Inferior parietal cortex (tissue), 1 donor: ENCODE data around the gene ADNP.

Experiments
- DNase-seq: peaks from one replicate; pipeline ENCODE4 v3.0.0-alpha.2; 2016; ENCODE audit errors: extremely low spot score

The ADNP gene

DNA sequence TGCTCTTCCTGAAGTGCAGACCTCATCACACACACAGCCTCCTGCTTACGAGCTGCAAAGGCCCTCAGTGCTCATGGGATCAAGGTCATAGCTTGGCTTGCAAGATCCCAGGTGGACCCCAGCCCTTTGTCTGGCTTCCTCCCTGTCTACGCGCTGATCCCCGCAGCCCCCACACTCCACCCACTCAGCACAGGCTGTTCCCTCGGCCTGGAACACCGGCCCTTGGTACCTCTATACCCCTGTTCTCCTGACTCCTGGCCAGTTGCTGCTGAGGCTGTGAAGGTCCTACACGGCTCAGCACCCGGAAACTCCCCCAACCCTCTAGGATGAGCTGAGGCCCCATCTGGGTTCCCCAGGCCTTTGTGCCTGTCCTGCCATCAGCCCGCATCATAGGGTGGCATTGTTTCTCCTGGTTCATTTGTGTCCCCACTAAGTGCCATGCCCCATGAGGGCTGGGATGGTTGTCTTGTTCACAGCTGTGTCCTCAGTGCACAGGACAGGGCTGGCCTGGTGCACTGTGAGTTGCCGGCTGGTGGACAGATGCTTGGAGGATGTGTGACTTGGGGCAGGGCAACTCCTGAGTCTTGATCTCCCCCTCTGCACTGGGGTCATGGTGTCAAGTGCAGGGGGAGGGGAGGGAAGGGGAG is 57.0 kb downstream of the ADNP start:
- no peak for DNase-seq

DNA sequence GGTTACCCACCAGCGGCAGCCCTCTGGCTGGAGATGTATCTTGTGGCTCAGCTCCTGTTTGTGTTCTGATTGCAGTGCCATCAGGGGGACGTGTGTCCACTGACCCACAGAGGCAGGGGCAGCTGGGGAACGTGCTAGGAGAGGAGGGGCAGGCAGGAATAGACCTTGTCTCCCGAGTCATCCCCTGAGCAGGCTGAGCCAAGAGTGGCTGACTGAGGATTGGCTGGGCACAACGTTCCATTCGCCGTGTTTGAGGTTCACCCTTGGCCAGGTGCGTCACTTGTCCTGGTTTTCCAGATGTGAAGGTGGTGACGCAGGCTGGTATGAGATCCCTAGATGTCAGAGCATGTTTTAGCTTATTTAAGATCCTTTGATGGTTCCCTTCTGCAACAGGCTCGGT is 57.7 kb downstream of the ADNP start:
- no peak for DNase-seq

DNA sequence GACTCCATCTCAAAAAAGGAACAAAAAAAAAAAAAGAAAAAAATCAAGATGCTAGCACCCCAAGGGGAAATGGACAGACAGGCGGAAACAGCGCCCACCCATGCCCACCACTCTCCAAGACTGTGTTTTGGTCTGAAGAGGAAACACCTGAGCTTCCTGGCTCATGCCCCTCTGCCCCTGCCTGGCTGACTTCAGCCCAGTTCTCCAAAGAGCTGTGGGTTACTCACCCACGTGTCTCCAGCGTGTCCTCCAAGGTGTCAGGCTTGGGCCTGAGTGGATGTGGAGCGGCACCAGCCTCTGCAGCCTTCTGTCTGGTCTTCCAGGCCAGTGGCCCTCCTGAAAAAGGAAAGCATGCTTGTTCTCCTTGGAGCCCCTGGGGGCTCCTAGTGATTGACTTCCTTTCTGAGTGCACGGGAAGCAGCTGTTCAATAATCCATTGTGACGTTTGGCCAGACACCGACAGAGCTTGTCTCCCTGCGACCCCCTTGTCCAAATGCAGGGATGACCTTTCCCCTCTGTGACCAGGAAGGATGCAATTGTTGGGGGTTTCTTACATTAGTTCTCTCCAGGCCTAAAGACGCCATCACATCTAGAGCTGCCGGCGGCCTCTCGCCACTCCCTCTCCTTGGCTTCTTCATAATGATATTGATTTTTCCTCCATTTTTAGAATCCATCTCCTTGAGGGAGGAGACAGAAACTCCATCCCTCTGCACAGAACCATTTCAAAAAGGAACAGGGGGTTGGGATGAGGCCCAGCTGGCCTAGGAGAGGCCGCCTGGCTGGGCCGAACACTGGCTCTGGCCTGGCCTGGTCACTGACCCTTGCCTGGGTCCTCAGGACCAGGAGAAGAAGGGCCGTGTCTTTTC is 58.4 kb downstream of the ADNP start:
- no peak for DNase-seq

DNA sequence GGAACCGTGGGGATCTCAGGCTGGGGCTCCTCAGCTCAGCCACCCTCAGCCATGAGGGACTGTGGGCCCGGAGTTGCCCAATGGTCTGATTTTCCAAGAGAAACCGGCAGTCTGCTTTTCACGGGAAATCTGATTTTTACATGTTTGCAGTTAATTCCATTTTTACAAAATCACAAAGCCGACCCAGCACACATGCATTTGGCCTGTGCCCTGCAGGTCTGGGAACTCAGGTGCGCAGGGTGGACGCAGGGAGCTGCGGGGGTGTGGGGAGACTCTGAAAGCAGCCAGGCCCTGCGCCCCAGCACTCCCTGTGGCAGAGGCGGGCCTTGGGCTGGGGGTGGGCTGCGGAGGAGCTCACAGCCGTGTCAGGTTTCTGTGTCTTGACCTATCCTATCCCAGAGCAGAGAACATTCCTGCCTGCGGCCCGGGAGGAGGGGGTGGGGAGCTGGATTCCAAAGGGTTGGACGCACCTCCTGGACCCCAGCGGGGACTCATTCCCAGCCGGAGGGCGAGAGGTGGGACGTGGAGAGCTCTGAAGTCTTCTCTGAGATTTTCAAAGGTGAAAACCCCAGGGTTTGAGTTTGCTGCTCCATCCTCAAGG is 60.6 kb downstream of the ADNP start:
- no peak for DNase-seq

DNA sequence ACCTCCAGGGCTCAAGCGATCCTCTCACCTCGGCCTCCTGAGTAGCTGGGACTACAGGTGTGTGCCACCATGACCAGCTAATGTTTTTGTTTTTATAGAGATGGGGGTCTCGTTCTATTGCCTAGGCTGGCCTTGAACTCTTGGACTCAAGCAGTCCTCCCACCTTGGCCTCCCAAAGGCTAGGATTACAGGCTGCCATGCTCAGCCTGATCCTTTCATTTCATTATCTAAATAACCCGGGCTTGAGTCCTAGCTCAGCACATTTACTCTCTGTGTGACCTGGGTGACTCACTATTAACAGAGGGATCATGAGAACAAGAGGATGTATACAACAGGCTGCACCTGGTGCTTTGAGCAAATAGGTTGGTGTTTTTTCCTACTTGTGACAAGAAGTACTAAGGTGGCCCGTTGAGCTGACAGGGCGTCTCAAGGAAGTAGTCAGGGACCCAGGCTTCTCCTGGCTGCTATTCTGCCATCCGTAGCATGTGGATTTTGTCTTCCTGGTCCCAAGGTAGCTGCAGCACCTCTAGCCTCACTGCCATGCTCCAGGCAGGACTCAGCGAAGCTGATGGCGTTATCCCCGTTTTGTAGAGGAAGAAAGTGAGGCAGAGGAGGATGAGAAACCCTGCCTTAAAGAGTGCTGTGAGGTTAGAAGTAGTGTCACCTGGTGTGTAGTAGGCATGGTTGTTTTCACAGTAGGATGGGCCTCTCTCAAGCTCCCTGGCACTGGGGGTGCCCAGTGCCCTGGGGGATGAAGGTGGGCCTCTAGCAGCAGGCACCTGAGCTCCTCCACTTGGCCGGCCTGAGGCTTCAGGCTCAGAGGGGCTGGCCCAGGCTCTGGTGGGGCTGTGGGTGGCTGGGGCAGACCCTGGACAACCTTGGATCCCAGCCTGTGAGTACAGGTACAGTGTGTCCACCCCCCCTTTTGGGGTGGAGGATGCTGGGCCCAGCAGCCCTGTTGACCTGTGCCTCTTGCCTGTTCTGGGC is 62.4 kb downstream of the ADNP start:
- DNase-seq = no peak

DNA sequence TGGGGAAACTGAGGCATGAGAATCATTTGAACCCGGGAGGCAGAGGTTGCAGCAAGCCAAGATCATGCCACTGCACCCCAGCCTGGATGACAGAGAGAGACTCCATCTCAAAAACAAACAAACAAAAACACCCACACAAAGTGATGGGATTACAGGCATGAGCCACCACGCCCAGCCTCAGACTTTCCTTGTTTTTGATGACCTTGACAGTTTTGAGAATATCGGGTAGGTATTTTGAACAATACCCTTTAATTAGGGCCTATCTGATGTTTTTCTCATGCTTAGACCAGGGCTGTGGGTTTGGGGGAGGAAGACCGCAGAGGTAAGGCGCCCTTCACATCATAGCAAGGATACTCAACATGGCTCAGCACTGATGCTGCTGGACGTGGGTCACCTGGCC is 63.4 kb downstream of the ADNP start:
- DNase-seq = no peak

DNA sequence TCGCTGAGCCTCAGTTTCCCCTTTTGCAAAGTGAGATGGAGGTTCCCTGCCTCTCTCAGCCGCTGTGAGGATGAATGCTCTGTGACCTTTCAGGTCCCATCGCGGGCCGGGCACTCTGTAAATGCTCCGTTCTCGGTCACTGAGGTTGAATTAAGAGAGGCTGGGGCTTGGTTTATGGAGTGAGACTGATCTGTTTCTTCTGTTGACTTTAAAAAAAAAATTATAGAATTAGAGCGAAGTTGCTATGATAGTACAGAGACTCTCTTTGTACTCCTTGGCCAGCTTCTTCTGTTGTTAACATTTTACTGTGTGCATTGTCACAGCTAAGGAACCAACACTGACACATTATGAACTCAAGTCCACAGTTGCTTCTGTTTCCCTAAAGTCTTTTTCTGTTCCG is 64.4 kb downstream of the ADNP start:
- DNase-seq = no peak

DNA sequence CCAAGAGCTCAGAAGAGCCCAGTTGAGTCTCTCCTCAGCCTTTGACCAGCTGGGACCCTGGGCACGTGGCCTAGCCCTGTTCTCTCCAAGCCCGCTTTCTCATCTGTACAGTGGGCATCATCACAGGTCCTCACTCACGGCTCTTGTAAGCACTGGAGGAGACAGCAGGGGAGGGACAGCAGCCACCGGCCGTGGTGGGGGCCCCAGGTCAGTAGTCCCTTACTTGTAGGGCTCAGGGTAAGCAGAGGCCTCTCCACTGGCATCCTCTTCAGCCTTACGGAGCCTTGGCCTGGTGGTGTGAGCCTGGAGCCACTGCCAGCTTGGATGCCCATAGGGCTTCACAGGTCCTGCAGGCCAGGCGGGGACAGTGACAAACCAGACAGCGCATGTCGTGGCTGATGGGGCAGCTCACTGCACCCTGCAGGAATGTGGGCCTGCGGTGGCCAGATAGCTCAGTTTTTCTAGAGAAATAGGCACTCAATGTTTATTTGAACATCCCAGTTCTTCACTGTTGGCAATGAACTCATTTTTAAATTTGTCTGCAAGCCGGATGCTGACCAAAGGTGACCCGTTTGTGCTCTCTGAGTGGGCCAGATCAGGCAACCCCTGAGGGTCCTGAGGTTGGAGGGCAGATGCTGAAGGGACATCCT is 65.1 kb downstream of the ADNP start:
- no peak for DNase-seq

DNA sequence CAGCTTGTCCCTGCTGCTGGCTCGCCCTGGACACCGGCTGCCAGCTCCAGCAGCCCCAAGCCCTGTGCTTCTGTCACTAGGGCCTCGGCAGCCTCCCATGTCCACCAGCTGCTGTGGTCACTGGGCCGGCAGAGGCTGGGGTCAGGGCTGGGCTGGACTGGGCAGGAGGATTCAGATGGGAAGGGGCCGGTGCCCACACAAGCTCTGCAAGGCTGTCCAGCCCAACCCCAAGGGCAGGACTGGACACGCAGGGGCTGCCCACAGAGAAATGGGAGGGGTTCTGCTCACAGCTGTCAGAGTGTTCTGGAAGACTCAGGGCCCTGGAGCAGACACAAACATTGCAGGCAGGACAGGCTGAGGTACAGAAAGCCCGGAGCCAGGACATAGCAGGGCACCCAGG is 65.6 kb downstream of the ADNP start:
- DNase-seq = no peak

DNA sequence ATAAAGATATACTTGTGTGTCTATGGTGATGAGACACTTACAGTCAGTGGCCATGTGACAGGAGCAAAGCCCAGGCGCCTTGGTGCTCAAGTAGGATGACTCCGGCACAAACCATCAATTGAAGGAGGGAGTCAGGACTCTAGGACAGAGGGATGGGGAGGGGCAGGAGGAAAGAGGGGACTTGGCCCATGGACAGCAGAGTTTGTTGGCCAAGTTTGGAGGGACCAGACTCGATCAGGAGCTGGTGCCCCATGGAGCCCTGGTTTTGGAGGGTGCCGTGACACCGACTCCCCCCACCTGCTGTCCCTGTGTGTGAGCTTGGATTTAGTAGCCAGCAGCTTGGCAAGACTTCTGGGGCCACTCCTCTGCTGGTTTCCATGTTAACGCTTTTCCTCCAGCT is 66.1 kb downstream of the ADNP start:
- DNase-seq = no peak

DNA sequence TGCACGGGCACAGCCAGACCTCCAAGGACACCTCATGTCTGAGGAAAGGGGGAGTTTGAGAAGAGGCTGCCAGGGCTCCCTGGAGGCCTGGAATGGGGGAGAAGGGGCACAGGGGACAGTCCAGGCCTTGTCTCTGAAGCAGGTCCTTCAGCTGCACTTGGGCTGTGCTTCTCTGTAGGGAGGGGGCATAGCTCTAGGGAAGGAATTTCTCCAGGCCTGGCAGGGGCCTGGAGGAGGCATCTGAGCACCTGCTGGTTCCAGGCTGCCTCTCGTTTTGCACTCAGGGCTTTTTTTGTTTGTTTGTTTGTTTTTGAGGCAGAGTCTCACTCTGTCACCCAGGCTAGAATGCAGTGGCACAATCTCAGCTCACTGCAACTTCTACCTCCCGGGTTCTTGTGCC is 68.7 kb downstream of the ADNP start:
- DNase-seq = no peak

DNA sequence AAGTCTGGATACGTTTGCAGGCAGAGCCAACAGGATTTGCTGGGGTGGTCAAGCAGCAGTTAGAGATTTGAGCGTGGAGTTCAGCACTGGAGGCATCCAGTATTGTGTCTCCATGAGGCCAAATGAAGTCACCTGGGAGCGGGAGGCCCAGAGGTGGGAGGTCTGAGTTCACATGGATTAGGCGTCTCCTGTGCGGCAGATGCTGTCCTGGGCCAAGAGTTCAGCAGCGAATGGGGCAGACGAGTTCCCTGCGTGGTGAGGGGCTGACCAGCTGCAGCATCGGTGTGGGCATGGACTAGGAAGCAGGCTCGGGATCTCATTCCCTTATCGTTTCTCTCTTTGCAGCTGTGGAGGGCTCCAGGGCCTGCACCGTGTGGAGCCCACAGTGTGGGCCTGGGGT is 70.2 kb downstream of the ADNP start:
- no peak for DNase-seq

DNA sequence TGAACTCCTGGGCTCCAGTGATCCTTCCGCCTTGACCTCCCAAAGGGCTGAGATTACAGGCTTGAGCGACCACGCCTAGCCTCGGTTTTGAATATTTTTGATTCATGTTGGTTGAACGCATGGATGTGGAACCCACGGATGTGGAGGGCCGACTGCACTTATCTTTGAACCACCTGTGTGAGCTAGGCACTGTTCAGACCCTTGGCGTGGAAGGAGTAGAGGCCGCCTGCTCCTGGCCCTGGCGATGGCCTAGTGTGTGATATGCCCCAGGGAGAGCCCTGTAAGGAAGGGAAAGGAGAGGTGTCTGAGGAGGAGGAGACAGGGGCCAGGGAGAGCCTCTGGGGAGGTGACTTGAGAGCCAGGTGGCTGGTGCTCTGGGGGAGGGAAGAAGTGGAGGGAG is 72.1 kb downstream of the ADNP start:
- DNase-seq = no peak

DNA sequence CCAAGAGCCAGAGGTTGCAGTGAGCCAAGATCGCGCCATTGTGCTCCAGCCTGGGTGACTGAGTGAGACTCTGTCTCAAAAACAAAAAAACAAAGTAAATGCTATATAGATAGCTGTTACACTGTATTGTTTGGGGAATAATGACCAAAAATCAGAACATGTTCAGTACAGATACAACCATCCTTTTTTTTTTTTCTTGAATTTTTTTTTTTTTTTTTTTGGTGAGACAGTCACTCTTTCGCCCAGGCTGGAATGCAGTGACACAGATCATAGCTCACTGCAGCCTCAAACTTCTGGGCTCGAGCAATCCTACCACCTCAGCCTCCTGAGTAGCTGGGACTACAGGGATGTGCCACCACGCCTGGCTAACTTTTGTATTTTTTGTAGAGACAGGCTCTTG is 72.7 kb downstream of the ADNP start:
- DNase-seq = no peak

DNA sequence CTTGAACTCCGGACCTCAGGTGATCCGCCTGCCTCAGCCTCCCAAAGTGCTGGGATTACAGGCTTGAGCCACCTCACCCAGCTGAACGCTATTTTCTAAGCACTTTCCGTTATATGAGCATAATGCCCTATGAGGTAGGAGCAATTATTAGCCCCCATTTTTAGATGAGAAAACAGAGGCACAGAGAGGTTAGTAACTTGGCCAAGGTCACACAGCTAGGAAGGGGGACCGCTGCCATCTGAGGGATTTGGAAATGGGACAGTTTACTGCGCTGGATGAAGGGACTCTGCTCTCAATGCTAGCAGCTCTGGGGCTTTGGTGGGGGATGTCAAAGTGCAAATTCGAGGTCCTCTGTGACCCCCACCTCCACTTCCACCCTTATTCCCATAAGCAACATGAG is 73.9 kb downstream of the ADNP start:
- DNase-seq = no peak

DNA sequence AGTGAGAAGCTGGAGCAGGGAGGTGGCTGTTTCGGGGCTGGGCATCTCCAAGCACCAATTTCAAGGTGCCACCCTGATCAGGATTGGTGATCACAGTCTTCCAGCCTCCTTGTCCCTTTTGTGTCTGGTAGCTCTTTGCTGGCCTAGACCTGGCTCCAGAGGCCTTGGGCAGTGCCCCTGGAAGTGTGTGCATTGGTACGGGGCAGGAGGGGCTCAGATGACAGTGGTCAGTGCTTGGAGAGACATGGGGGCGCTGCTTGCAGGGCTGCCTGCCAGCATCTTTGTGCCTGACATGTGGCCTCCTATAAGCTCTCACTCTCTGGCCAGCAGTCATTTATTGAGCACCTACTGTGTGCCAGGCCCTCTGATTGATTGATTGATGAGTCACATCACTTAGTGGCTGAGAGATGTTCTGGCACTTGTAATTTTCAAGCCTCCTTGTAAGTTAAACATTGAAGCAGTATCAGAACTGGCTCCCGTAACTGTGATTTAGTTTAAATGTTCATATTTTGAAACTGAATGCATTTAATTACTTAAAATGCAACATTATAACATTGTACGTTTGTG is 74.7 kb downstream of the ADNP start:
- DNase-seq = no peak

DNA sequence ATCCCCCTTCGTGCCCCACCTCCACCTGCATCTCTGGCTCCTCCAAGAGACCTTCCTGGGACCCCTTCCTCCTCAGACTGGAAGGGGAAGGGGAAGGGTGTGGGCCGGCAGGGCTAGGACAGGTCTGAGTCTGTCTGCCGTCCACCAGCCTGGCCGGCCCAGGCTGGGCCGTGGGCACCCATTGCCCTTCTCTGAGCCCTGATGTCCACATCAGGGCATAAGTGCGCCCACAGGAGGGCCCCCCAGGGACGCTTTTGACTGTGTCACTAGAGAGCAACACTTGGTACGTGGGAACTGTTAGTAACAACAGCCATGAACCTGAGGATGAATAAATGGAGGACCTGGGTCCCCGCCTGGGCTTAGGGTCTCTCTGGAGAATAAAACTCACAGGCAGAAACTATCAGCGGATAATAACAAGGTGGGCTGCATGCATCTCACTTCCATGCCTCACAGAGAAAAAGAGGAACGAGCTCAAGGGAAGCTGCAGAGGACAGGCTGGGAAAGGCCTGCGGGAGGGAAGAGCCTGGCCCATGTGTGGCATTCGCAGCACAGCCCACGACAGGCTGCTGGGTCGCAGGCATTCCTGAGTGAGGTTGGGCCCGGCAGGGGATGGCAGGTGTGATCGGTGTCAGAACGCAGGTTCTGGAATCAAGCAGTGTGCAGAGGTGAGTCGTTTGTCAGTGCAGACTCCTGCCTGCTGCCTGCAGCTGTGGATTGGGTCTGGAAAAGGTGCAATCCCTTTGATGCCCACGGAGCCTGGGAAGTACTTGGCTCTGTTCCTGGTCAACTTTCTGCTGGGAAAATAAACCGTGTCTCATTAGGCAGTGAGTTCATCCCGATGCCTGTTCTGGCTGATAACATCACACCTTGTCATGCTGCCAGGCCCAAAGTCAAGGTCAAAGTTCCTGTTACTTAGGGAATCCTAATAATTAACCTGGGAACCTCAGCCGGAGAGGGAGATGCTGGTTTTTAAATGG is 75.5 kb downstream of the ADNP start:
- no peak for DNase-seq

DNA sequence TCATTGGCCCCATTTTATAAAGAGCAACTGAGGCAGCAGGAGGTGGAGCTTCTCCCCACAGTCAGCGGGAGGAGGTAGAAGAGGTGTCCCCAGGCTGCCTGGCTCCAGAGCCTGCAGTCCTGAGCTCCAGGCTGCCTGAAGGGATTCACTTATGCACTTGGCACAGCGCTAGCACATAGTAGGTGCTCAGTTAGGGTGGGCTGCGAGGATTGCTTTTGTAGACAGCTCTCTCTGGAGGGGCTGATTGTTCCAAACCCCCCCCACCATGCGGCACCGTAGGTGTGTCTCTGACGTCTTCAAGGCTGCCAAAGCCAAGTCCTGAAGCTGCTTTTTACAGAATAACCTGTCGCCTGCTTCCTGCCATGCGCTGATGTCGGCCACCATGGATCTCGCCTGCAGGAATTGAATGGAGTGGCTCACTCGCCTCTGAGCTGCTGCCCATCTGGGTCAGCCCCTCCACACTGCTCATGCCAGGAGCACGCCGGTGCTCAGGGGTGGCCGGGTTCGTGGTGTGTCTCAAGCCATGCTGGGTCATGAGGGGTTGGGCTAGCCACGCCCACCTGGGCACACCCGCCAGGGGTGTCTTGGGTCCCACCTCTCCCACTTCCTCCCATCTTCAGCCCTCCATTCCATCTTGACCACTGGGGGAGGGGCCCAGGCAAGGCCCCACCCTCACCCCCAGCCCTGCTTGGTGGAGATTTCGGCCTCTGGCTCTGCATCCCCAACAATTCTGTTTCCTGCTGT is 76.6 kb downstream of the ADNP start:
- no peak for DNase-seq

DNA sequence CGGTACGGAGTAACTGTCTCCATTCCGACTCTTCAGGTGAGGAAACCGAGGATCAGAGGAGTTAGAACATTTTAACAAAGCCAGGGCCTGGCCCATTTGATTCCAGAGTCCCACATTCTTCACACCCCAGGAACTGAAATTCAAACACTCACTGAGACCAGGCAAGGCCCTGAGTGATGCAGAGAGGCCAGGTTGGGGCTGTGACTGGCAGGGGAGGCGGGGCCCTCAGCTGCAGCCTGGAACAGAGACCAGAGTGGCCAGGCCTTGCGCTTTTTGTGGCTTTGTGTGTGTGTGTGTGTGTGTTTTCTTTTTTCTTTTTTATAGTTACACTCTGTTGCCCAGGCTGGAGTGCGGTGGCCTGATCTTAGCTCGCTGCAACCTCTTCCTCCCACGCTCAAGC is 79.2 kb downstream of the ADNP start:
- DNase-seq = no peak
